ENCODE measurements around the gene PPP1R16B.
"Not testable (repeated sequence)": the region's sequence is repeated elsewhere in the genome, so short reads cannot be mapped to it uniquely, and the experiment has no call there.

The PPP1R16B gene

DNA sequence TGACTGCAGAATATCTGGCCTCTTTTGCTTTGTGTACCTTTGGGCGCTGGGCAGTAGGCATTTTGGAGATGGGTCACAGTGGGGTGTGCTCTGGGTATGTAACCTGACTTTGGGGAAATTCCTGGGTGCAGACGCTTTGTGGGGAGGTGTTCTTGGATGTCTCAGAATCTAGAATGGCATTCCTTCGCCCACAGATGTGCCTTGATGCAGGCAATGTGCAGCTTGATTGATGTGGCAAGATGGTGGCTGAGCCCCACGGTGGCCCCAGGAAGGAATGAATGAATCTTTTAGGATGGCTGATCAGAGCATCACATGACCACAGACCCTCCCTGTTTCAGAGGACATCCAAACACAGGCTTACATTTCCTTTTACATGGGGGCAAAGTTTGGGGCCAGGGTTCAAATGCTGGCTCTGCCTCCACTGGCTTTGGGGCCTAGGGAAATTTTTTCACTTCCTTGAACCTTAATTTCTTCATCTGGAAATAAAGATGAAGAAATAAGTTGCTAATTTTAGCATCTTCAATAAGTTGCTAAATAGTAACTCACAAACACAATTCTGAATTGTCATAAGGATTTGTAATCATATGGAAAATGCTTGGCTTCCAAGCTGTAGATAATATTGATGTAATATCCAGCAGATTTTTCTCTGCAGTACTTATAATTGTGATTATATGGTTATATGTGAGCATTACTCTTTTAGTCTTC is 5.6 kb downstream of the PPP1R16B start:
- in situ Hi-C loops (cut with MboI; ENCODE audit: low pct_unique_long_range_greater_than_20kb, low sequenced_read_pairs, unreplicated experiment), result no loop called here
- no peak for DNase-seq (ENCODE audit: low spot score)
- TF ChIP-seq, protein P1, sequence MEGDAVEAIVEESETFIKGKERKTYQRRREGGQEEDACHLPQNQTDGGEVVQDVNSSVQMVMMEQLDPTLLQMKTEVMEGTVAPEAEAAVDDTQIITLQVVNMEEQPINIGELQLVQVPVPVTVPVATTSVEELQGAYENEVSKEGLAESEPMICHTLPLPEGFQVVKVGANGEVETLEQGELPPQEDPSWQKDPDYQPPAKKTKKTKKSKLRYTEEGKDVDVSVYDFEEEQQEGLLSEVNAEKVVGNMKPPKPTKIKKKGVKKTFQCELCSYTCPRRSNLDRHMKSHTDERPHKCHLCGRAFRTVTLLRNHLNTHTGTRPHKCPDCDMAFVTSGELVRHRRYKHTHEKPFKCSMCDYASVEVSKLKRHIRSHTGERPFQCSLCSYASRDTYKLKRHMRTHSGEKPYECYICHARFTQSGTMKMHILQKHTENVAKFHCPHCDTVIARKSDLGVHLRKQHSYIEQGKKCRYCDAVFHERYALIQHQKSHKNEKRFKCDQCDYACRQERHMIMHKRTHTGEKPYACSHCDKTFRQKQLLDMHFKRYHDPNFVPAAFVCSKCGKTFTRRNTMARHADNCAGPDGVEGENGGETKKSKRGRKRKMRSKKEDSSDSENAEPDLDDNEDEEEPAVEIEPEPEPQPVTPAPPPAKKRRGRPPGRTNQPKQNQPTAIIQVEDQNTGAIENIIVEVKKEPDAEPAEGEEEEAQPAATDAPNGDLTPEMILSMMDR (IDR thresholded peaks at IDR 0.05; ENCODE audit: extremely low read depth, insufficient read depth, missing control alignments), result no peak

DNA sequence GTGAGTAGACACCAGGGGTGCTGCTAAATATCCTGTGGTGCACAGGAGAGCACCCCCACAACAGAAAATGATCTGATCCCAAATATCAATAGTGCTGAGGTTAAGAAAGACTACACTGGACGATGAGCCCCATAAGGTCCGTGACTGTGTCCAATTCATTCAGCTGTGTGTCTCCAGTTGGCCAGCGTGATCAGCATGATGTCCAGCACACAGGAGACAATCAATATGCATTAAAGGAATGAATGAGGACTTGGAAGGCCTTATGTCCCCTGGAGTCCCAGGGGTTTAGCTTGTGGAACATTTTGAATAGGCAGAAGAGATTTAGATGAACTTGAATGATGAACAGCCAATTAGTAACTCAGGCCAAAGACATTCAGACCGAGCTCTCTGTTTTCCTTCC is 6.3 kb downstream of the PPP1R16B start:
- no peak for DNase-seq (ENCODE audit: low spot score)
- in situ Hi-C loops (cut with MboI; ENCODE audit: low pct_unique_long_range_greater_than_20kb, low sequenced_read_pairs, unreplicated experiment), result no loop called here
- TF ChIP-seq, protein P1 (IDR thresholded peaks at IDR 0.05; ENCODE audit: extremely low read depth, insufficient read depth, missing control alignments), result no peak

DNA sequence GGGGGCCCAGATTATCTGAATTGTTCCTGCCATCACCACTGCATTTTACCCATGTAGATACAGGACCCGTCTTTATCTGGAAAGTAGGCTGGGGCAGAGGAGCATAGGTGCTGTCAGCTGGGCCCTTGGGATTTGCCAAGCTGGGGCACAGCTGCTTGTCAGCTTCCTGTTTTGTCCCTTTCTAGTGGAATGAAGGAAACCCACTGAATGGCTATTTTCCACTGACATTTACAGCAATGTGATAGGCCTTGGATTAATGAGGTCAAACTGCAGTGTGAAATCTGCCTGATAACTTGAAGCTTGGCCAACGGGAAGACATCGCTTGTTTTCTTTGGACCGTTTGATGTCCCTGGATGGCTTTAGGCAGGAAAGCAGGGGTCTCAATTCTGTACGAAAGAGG is 6.7 kb downstream of the PPP1R16B start:
- DNase-seq (ENCODE audit: low spot score), result no peak
- in situ Hi-C loops (cut with MboI; ENCODE audit: low pct_unique_long_range_greater_than_20kb, low sequenced_read_pairs, unreplicated experiment), result no loop called here
- TF ChIP-seq, protein P1 (IDR thresholded peaks at IDR 0.05; ENCODE audit: extremely low read depth, insufficient read depth, missing control alignments), result no peak

DNA sequence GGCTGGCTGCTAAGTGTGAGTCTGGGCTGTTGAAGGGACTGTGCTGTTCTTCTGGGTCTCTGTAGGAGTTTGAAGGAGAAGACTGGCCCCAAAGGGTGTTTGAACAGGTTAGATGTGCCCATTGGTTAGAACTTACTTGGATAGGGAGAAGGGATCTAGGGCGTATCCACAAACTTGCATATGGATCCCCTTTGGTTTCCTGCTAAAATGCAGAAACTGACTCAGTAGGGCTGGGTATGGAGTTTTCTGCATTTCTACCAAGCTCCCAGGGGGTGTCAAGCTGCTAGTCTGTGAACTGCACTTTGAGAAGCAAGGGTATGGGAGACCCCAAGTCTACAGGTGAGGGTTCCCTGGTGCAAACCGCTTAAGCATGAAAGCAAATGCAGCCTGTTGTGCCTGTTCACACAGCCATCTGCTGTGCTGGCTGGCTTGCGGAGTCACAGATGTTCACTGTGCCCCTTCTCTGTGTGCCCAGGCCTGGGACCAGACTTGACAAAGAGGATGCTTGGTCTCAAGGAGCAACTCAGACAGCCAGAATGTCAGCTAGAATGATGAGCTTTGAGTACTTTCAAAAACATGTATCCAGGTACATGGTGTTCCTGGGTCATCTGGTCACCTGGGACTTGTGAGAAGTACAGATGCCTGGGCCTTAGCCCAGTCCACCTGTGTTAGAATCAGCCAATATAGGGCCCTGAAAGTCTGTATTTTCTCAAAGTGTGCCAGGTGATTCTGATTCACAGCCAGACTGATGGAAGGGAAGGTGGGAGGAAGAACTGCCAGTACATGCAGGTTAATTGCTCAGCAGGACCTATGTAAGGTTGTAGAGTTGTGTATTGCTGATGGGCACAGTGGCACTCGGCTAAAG is 7.4 kb downstream of the PPP1R16B start:
- TF ChIP-seq, protein P1 (IDR thresholded peaks at IDR 0.05; ENCODE audit: extremely low read depth, insufficient read depth, missing control alignments), result no peak
- in situ Hi-C loops (cut with MboI; ENCODE audit: low pct_unique_long_range_greater_than_20kb, low sequenced_read_pairs, unreplicated experiment), result no loop called here
- no peak for DNase-seq (ENCODE audit: low spot score)

DNA sequence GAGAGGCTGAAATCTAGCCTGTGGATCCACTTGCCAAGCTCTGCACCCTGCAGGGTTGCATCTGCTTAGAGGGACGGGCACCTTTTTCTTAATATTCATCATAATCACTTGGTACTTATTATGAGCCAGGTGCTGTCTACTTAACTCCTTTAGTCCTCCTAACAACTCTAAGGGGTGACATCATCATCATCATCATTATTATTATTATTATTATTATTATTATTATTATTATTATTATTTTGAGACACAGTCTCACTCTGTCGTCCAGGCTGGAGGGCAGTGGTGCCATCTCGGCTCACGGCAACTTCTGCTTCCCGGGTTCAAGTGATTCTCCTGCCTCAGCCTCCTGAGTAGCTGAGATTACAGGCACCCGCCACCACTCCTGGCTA is 8.1 kb downstream of the PPP1R16B start:
- DNase-seq (ENCODE audit: low spot score); in situ Hi-C loops (cut with MboI; ENCODE audit: low pct_unique_long_range_greater_than_20kb, low sequenced_read_pairs, unreplicated experiment): not testable (repeated sequence)

DNA sequence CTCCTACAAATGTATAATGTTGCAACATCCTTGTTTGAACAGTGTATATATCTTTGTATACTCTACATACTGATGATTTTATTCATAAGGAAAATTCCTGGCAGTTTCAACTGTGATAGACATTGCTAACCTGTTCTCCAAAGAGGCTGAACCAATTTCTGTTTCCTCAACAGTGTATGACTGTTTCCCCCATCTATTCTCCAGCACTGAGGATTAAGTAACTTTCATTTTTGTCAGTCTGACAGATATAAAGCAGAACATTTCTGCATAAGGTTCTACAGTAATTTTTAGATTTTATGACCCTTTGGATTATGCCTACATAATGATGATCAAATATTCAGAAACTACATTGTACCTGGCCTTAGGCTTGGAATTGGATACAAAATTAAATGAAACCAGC is 9.9 kb downstream of the PPP1R16B start:
- TF ChIP-seq, protein P1 (IDR thresholded peaks at IDR 0.05; ENCODE audit: extremely low read depth, insufficient read depth, missing control alignments), result no peak
- in situ Hi-C loops (cut with MboI; ENCODE audit: low pct_unique_long_range_greater_than_20kb, low sequenced_read_pairs, unreplicated experiment), result no loop called here
- no peak for DNase-seq (ENCODE audit: low spot score)
